ENCODE results near the gene CCDC24. TPM values are rescaled to one million over a fixed set of nuclear protein-coding genes. Genes with fewer than 3 reads are reported as not detected.

The CCDC24 gene
- total RNA-seq, 1 donor from 2014 or later, result 3.3 TPM

- peaks cover 35% of the 10 kb centered on the region for H3K79me2 ChIP-seq (ENCODE audit: low read depth)
- no peaks in the 10 kb centered on the region for H3K36me3 ChIP-seq
- H3K9ac ChIP-seq, result no peak overlapping the region
- H3K27me3 ChIP-seq, result no peaks in the 10 kb centered on the region
- no peak for DNase-seq (ENCODE audit: low spot score)
- Mint-ChIP-seq H3K36me3 (peaks cover 11% of the 10 kb centered on the region), H3K4me1 (peaks cover 50% of the 10 kb centered on the region), H3K27ac (no peak overlapping the region), H3K4me3 (peak overlapping the region; percentile 97), H3K9me3 (no peaks in the 10 kb centered on the region), H3K27me3 (ENCODE audit: insufficient read depth, low read depth) (peaks cover 4% of the 10 kb centered on the region)
- peak overlapping the region; percentile 100 for H3K4me2 ChIP-seq
- peaks cover 46% of the 10 kb centered on the region for H3F3A ChIP-seq (ENCODE audit: low read depth)
- H3K4me3 ChIP-seq, result peak overlapping the region; percentile 80
- peaks cover 36% of the 10 kb centered on the region for H4K20me1 ChIP-seq (ENCODE audit: low read depth)
- H2AFZ ChIP-seq (replicated peaks), result no peak overlapping the region
- H3K9me3 ChIP-seq (ENCODE audit: low read depth), result no peaks in the 10 kb centered on the region
- H3K4me1 ChIP-seq, result peaks cover 8% of the 10 kb centered on the region
- H3K27ac ChIP-seq, result no peak overlapping the region
- TF ChIP-seq EZH2phosphoT487 (IDR thresholded peaks at IDR 0.05) (no peak), CTCF (IDR thresholded peaks at IDR 0.05) (no peak), EZH2 (IDR thresholded peaks at IDR 0.05) (no peak)
Observed at GRCh38 chr1:43976045-43976444, 15.4 kb upstream of the CCDC24 start.

- no peak overlapping the region for H2AFZ ChIP-seq (replicated peaks)
- no peaks in the 10 kb centered on the region for H3K27me3 ChIP-seq
- no peak overlapping the region for H3K4me3 ChIP-seq
- peaks cover 36% of the 10 kb centered on the region for H4K20me1 ChIP-seq (ENCODE audit: low read depth)
- TF ChIP-seq EZH2phosphoT487 (IDR thresholded peaks at IDR 0.05), result no peak
- no peak for TF ChIP-seq CTCF (IDR thresholded peaks at IDR 0.05)
- no peak for TF ChIP-seq EZH2 (IDR thresholded peaks at IDR 0.05)
- H3K79me2 ChIP-seq (ENCODE audit: low read depth), result peaks cover 34% of the 10 kb centered on the region
- peak overlapping the region; percentile 97 for H3K4me3 Mint-ChIP-seq
- H3K27me3 Mint-ChIP-seq (ENCODE audit: insufficient read depth, low read depth), result peaks cover 4% of the 10 kb centered on the region
- no peaks in the 10 kb centered on the region for H3K9me3 ChIP-seq (ENCODE audit: low read depth)
- peaks cover 8% of the 10 kb centered on the region for H3K4me1 ChIP-seq
- peaks cover 46% of the 10 kb centered on the region for H3F3A ChIP-seq (ENCODE audit: low read depth)
- H3K9me3 Mint-ChIP-seq, result no peaks in the 10 kb centered on the region
- H3K27ac Mint-ChIP-seq, result no peak overlapping the region
- peaks cover 12% of the 10 kb centered on the region for H3K36me3 Mint-ChIP-seq
- H3K36me3 ChIP-seq, result no peaks in the 10 kb centered on the region
- H3K4me1 Mint-ChIP-seq, result peaks cover 51% of the 10 kb centered on the region
- no peak overlapping the region for H3K27ac ChIP-seq
- no peak overlapping the region for H3K9ac ChIP-seq
- DNase-seq (ENCODE audit: low spot score), result no peak
- H3K4me2 ChIP-seq, result no peak overlapping the region
Observed at GRCh38 chr1:43976890-43977289, 14.5 kb upstream of the CCDC24 start.

- no peak overlapping the region for H3K27ac Mint-ChIP-seq
- H3K36me3 Mint-ChIP-seq, result peaks cover 15% of the 10 kb centered on the region
- peaks cover 36% of the 10 kb centered on the region for H4K20me1 ChIP-seq (ENCODE audit: low read depth)
- no peak overlapping the region for H3K4me2 ChIP-seq
- H3K27ac ChIP-seq, result no peak overlapping the region
- no peak for DNase-seq (ENCODE audit: low spot score)
- no peaks in the 10 kb centered on the region for H3K36me3 ChIP-seq
- H2AFZ ChIP-seq (replicated peaks), result no peak overlapping the region
- H3K9me3 Mint-ChIP-seq, result no peaks in the 10 kb centered on the region
- peaks cover 46% of the 10 kb centered on the region for H3F3A ChIP-seq (ENCODE audit: low read depth)
- H3K4me1 ChIP-seq, result peaks cover 8% of the 10 kb centered on the region
- H3K9ac ChIP-seq, result no peak overlapping the region
- peaks cover 4% of the 10 kb centered on the region for H3K27me3 Mint-ChIP-seq (ENCODE audit: insufficient read depth, low read depth)
- no peak for TF ChIP-seq EZH2 (IDR thresholded peaks at IDR 0.05)
- no peak for TF ChIP-seq EZH2phosphoT487 (IDR thresholded peaks at IDR 0.05)
- no peak overlapping the region for H3K4me3 ChIP-seq
- no peaks in the 10 kb centered on the region for H3K9me3 ChIP-seq (ENCODE audit: low read depth)
- no peaks in the 10 kb centered on the region for H3K27me3 ChIP-seq
- peaks cover 34% of the 10 kb centered on the region for H3K79me2 ChIP-seq (ENCODE audit: low read depth)
- H3K4me3 Mint-ChIP-seq, result peak overlapping the region; percentile 97
- peaks cover 54% of the 10 kb centered on the region for H3K4me1 Mint-ChIP-seq
Observed at GRCh38 chr1:43977376-43978263, 13.8 kb upstream of the CCDC24 start.

- Histone ChIP-seq H2AFZ (replicated peaks) (no peak overlapping the region), H3K79me2 (ENCODE audit: low read depth) (peaks cover 34% of the 10 kb centered on the region), H3K36me3 (no peaks in the 10 kb centered on the region), H3K9me3 (ENCODE audit: low read depth) (no peaks in the 10 kb centered on the region), H3K9ac (no peak overlapping the region), H3F3A (ENCODE audit: low read depth) (peaks cover 43% of the 10 kb centered on the region), H3K4me1 (peaks cover 8% of the 10 kb centered on the region), H3K4me3 (peak overlapping the region; percentile 91), H3K4me2 (peak overlapping the region; percentile 99), H3K27me3 (no peaks in the 10 kb centered on the region), H4K20me1 (ENCODE audit: low read depth) (peaks cover 36% of the 10 kb centered on the region), H3K27ac (no peak overlapping the region)
- TF ChIP-seq EZH2 (IDR thresholded peaks at IDR 0.05) (no peak), CTCF (IDR thresholded peaks at IDR 0.05) (no peak), EZH2phosphoT487 (IDR thresholded peaks at IDR 0.05) (no peak)
- Mint-ChIP-seq H3K4me3 (peak overlapping the region; percentile 97), H3K36me3 (peaks cover 16% of the 10 kb centered on the region), H3K9me3 (no peaks in the 10 kb centered on the region), H3K27ac (no peak overlapping the region), H3K27me3 (ENCODE audit: insufficient read depth, low read depth) (peaks cover 4% of the 10 kb centered on the region), H3K4me1 (peaks cover 54% of the 10 kb centered on the region)
- DNase-seq (ENCODE audit: low spot score), result no peak
Observed at GRCh38 chr1:43978264-43978550, 13.2 kb upstream of the CCDC24 start.
